Body of pancreas (tissue), 4 donors: ENCODE results near the gene CCDC85C.

Experiments
- POLR2A ChIP-seq, 3 donors: fragments of 450-650 bp; IDR thresholded peaks; one replicate each; pipeline ENCODE4 v1.6.1; 2016; ENCODE audit warnings: antibody characterized with exemption in 3 of 3, mild to moderate bottlenecking in 2 of 3
- TF ChIP-seq, protein P1 (sequence below), 7 experiments: fragments of 450-650 bp in 4 of 7; fragments of 200-600 bp in 3 of 7; sonication (generic) in 3 of 7; IDR thresholded peaks; one replicate each; pipeline ENCODE4 v1.5.1; 2016 to 2019; ENCODE audit warnings: antibody characterized with exemption in 7 of 7

DNA sequence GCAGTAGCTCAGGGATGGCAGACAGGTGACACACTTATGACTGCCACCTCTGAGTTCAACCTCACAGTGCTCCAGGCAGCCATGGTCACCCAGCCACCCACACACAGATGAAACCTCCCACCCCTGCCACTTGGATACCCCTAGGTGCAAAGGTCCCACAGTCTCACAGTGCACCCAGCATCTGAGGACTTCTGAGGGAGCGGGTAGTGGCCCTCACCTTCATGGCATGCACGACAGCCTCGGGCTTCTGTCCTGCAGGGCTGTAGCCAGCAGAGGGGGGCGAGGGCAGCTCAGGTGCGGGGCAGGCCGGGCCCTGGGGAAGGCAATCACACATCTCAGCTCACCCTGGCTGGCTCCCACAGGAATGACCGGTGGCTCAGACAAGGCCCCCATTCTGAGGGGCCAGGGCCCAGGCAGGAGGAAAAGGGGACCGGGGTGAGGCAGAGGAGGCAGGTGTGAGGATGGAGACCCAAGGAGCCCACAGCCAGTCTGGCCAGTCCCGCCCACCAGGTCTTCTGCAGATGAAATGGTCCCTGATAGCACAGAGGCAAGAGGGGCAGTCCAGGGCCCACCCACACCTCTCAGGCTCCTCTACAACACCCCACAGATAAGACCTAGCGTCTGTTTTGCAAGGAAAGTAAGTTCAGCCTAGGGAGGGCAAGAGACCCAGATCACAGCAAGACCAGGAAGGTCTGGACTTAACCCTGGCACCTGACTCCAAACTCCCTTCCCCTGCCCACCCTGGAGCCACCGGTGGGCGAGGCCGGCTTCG, 87.0 kb downstream of the CCDC85C start:
- TF ChIP-seq, protein P1, sequence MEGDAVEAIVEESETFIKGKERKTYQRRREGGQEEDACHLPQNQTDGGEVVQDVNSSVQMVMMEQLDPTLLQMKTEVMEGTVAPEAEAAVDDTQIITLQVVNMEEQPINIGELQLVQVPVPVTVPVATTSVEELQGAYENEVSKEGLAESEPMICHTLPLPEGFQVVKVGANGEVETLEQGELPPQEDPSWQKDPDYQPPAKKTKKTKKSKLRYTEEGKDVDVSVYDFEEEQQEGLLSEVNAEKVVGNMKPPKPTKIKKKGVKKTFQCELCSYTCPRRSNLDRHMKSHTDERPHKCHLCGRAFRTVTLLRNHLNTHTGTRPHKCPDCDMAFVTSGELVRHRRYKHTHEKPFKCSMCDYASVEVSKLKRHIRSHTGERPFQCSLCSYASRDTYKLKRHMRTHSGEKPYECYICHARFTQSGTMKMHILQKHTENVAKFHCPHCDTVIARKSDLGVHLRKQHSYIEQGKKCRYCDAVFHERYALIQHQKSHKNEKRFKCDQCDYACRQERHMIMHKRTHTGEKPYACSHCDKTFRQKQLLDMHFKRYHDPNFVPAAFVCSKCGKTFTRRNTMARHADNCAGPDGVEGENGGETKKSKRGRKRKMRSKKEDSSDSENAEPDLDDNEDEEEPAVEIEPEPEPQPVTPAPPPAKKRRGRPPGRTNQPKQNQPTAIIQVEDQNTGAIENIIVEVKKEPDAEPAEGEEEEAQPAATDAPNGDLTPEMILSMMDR (IDR thresholded peaks at IDR 0.05) = no peak
- TF ChIP-seq POLR2A (IDR thresholded peaks at IDR 0.05) = no peak
